ENCODE measurements around the gene BSCL2. TPM values are rescaled to one million over a fixed set of nuclear protein-coding genes. Genes with fewer than 3 reads are reported as not detected.
A peak's percentile ranks its signal among the peaks of the same experiment; 100 is the strongest.

BSCL2 gene
- total and polyA plus RNA-seq, 2 of the 13 experiments (the other 11 are each of a cell fraction or from before 2014, with no cell fraction given): 19.5 to 21.1 TPM

DNA sequence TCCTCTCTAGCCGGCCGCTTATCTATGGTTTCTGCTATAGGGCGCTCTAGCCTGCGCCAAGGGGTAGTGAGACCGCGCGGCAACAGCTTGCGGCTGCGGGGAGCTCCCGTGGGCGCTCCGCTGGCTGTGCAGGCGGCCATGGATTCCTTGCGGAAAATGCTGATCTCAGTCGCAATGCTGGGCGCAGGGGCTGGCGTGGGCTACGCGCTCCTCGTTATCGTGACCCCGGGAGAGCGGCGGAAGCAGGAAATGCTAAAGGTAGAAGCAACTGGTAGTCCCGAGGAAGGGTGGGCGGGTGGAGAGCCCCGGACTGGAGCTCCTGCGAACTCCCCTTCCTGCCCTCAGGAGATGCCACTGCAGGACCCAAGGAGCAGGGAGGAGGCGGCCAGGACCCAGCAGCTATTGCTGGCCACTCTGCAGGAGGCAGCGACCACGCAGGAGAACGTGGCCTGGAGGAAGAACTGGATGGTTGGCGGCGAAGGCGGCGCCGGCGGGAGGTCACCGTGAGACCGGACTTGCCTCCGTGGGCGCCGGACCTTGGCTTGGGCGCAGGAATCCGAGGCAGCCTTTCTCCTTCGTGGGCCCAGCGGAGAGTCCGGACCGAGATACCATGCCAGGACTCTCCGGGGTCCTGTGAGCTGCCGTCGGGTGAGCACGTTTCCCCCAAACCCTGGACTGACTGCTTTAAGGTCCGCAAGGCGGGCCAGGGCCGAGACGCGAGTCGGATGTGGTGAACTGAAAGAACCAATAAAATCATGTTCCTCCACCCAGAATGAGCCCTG, 35.4 kb downstream of the BSCL2 start, which contains the start of the genes LBHD1 and UQCC3 (continued):
- TF ChIP-seq RBM39 (IDR thresholded peaks at IDR 0.05; ENCODE audit: low read depth, low read length, poor library complexity, severe bottlenecking): peak; percentile 86
- TF ChIP-seq FLYWCH1 (CRISPR knock-in tag; IDR thresholded peaks at IDR 0.05): no peak
- no peak for TF ChIP-seq NFKB2 (CRISPR knock-in tag; IDR thresholded peaks at IDR 0.05; ENCODE audit: borderline replicate concordance)
- TF ChIP-seq ZNF549 (CRISPR knock-in tag; IDR thresholded peaks at IDR 0.05): no peak
- no peak for TF ChIP-seq SP140L (CRISPR knock-in tag; IDR thresholded peaks at IDR 0.05; ENCODE audit: borderline replicate concordance)
- TF ChIP-seq, protein P1, sequence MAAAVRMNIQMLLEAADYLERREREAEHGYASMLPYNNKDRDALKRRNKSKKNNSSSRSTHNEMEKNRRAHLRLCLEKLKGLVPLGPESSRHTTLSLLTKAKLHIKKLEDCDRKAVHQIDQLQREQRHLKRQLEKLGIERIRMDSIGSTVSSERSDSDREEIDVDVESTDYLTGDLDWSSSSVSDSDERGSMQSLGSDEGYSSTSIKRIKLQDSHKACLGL (CRISPR knock-in tag; IDR thresholded peaks at IDR 0.05): peak; percentile 46
- peak; percentile 61 for TF ChIP-seq DNMT1 (CRISPR knock-in tag; IDR thresholded peaks at IDR 0.05)
- TF ChIP-seq ZNF569 (CRISPR knock-in tag; IDR thresholded peaks at IDR 0.05; ENCODE audit: borderline replicate concordance): no peak
- TF ChIP-seq, protein P2, sequence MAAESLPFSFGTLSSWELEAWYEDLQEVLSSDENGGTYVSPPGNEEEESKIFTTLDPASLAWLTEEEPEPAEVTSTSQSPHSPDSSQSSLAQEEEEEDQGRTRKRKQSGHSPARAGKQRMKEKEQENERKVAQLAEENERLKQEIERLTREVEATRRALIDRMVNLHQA (CRISPR knock-in tag; IDR thresholded peaks at IDR 0.05): no peak
- peak; percentile 42; the same call in 1 of the 2 replicates for TF ChIP-seq ZNF138 (CRISPR knock-in tag; IDR thresholded peaks at IDR 0.05; ENCODE audit: low read depth)
- no peak for TF ChIP-seq ZNF720 (CRISPR knock-in tag; IDR thresholded peaks at IDR 0.05)
- peak; percentile 39; the same call in 1 of the 2 replicates for TF ChIP-seq MAFF (IDR thresholded peaks at IDR 0.05; ENCODE audit: low read depth, low read length)
- 0 out of 2 replicates have a peak, but pooled peaks have one; percentile 45 for TF ChIP-seq ZNF724P (CRISPR knock-in tag; IDR thresholded peaks at IDR 0.05; ENCODE audit: borderline replicate concordance)
- TF ChIP-seq GFI1 (CRISPR knock-in tag; IDR thresholded peaks at IDR 0.05; ENCODE audit: borderline replicate concordance): peak; percentile 70; the same call in 1 of the 2 replicates
- no peak; the same call in 1 of the 2 replicates for TF ChIP-seq ZMYM2 (CRISPR knock-in tag; IDR thresholded peaks at IDR 0.05)
- TF ChIP-seq KLF11 (CRISPR knock-in tag; IDR thresholded peaks at IDR 0.05): no peak
- no peak for TF ChIP-seq ZNF3 (CRISPR knock-in tag; IDR thresholded peaks at IDR 0.05)
- TF ChIP-seq, protein P3, sequence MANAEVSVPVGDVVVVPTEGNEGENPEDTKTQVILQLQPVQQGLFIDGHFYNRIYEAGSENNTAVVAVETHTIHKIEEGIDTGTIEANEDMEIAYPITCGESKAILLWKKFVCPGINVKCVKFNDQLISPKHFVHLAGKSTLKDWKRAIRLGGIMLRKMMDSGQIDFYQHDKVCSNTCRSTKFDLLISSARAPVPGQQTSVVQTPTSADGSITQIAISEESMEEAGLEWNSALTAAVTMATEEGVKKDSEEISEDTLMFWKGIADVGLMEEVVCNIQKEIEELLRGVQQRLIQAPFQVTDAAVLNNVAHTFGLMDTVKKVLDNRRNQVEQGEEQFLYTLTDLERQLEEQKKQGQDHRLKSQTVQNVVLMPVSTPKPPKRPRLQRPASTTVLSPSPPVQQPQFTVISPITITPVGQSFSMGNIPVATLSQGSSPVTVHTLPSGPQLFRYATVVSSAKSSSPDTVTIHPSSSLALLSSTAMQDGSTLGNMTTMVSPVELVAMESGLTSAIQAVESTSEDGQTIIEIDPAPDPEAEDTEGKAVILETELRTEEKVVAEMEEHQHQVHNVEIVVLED (CRISPR knock-in tag; IDR thresholded peaks at IDR 0.05; ENCODE audit: borderline replicate concordance): peak; percentile 63; the same call in 1 of the 2 replicates
- TF ChIP-seq, protein P4, sequence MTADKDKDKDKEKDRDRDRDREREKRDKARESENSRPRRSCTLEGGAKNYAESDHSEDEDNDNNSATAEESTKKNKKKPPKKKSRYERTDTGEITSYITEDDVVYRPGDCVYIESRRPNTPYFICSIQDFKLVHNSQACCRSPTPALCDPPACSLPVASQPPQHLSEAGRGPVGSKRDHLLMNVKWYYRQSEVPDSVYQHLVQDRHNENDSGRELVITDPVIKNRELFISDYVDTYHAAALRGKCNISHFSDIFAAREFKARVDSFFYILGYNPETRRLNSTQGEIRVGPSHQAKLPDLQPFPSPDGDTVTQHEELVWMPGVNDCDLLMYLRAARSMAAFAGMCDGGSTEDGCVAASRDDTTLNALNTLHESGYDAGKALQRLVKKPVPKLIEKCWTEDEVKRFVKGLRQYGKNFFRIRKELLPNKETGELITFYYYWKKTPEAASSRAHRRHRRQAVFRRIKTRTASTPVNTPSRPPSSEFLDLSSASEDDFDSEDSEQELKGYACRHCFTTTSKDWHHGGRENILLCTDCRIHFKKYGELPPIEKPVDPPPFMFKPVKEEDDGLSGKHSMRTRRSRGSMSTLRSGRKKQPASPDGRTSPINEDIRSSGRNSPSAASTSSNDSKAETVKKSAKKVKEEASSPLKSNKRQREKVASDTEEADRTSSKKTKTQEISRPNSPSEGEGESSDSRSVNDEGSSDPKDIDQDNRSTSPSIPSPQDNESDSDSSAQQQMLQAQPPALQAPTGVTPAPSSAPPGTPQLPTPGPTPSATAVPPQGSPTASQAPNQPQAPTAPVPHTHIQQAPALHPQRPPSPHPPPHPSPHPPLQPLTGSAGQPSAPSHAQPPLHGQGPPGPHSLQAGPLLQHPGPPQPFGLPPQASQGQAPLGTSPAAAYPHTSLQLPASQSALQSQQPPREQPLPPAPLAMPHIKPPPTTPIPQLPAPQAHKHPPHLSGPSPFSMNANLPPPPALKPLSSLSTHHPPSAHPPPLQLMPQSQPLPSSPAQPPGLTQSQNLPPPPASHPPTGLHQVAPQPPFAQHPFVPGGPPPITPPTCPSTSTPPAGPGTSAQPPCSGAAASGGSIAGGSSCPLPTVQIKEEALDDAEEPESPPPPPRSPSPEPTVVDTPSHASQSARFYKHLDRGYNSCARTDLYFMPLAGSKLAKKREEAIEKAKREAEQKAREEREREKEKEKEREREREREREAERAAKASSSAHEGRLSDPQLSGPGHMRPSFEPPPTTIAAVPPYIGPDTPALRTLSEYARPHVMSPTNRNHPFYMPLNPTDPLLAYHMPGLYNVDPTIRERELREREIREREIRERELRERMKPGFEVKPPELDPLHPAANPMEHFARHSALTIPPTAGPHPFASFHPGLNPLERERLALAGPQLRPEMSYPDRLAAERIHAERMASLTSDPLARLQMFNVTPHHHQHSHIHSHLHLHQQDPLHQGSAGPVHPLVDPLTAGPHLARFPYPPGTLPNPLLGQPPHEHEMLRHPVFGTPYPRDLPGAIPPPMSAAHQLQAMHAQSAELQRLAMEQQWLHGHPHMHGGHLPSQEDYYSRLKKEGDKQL (CRISPR knock-in tag; IDR thresholded peaks at IDR 0.05; ENCODE audit: low read depth): no peak

Data from HepG2 (cell line).